NCI-H1930 (cell line): Measurements from ENCODE around the gene B3GNT2.
A peak's percentile ranks its signal among the peaks of the same experiment; 100 is the strongest.
"Not testable (repeated sequence)": the region's sequence is repeated elsewhere in the genome, so short reads cannot be mapped to it uniquely, and the experiment has no call there.

Experiments
- DNase-seq, 2 experiments: peaks; one replicate each; lab custom pipeline; 2025; lab: John Stamatoyannopoulos, UW

B3GNT2 gene

GRCh38 chr2:62195421-62196277, at the start of gene B3GNT2:
Gene B3GNT2, plus strand, starts transcription at chr2:62196115. Its CDS starts 26,106 bp downstream, at chr2:62222221.
- DNase-seq, result peak; percentile 19 to 55

- not testable (repeated sequence) for DNase-seq
Observed at GRCh38 chr2:62146790-62147189, 49.1 kb upstream of the B3GNT2 start.

- DNase-seq, result no peak
Observed at GRCh38 chr2:62147610-62148301, 48.2 kb upstream of the B3GNT2 start.

- DNase-seq, result no peak
Observed at GRCh38 chr2:62149708-62150107, 46.2 kb upstream of the B3GNT2 start.

GRCh38 chr2:62150597-62151305, 45.2 kb upstream of the B3GNT2 start:
- no peak for DNase-seq

- DNase-seq, result no peak
Observed at GRCh38 chr2:62151306-62151638, 44.6 kb upstream of the B3GNT2 start.

- no peak for DNase-seq
Observed at GRCh38 chr2:62152000-62152399, 43.9 kb upstream of the B3GNT2 start.

- DNase-seq, result no peak
Observed at GRCh38 chr2:62156861-62157496, 38.9 kb upstream of the B3GNT2 start.

- DNase-seq, result no peak
Observed at GRCh38 chr2:62158444-62159121, 37.3 kb upstream of the B3GNT2 start.

- not testable (repeated sequence) for DNase-seq
Observed at GRCh38 chr2:62160691-62161090, 35.2 kb upstream of the B3GNT2 start.

GRCh38 chr2:62163106-62163831, 32.6 kb upstream of the B3GNT2 start:
- DNase-seq, result no peak

GRCh38 chr2:62163834-62164233, 32.1 kb upstream of the B3GNT2 start:
- no peak for DNase-seq

- no peak for DNase-seq
Observed at GRCh38 chr2:62175728-62176127, 20.2 kb upstream of the B3GNT2 start.

- DNase-seq, result no peak
Observed at GRCh38 chr2:62176801-62177200, 19.1 kb upstream of the B3GNT2 start.

GRCh38 chr2:62177392-62178049, 18.4 kb upstream of the B3GNT2 start:
- DNase-seq, result no peak

GRCh38 chr2:62178741-62179271, 17.1 kb upstream of the B3GNT2 start:
- no peak for DNase-seq

GRCh38 chr2:62180975-62181374, 14.9 kb upstream of the B3GNT2 start:
- DNase-seq, result no peak

GRCh38 chr2:62181843-62182242, 14.1 kb upstream of the B3GNT2 start:
- DNase-seq, result no peak

GRCh38 chr2:62184512-62185230, 11.2 kb upstream of the B3GNT2 start:
- DNase-seq, result no peak
